ENCODE results near the gene TTLL5.

Gene TTLL5

GRCh38 chr14:75804570-75805275, 143.7 kb downstream of the TTLL5 start:
- no peak for DNase-seq

GRCh38 chr14:75805646-75806045, 144.6 kb downstream of the TTLL5 start:
- DNase-seq, result no peak

- DNase-seq, result no peak
Measured at GRCh38 chr14:75806352-75806832, 145.3 kb downstream of the TTLL5 start.

GRCh38 chr14:75807667-75808360, 146.8 kb downstream of the TTLL5 start:
- DNase-seq, result no peak

GRCh38 chr14:75811136-75811829, 150.2 kb downstream of the TTLL5 start:
- no peak for DNase-seq

GRCh38 chr14:75811872-75812499, 150.9 kb downstream of the TTLL5 start:
- DNase-seq, result no peak

- no peak for DNase-seq
Measured at GRCh38 chr14:75812622-75813021, 151.6 kb downstream of the TTLL5 start.

GRCh38 chr14:75820761-75821160, 159.7 kb downstream of the TTLL5 start:
- no peak for DNase-seq

GRCh38 chr14:75821831-75822521, 160.9 kb downstream of the TTLL5 start:
- DNase-seq, result no peak

GRCh38 chr14:75822522-75823141, 161.6 kb downstream of the TTLL5 start:
- DNase-seq, result no peak

- DNase-seq, result no peak
Measured at GRCh38 chr14:75823334-75823733, 162.3 kb downstream of the TTLL5 start.

- DNase-seq, result no peak
Measured at GRCh38 chr14:75824318-75824717, 163.3 kb downstream of the TTLL5 start.

- DNase-seq, result no peak
Measured at GRCh38 chr14:75825147-75825592, 164.1 kb downstream of the TTLL5 start.

- no peak for DNase-seq
Measured at GRCh38 chr14:75826599-75826998, 165.6 kb downstream of the TTLL5 start.

GRCh38 chr14:75827331-75827730, 166.3 kb downstream of the TTLL5 start:
- DNase-seq, result no peak

- DNase-seq, result no peak
Measured at GRCh38 chr14:75829316-75829715, 168.3 kb downstream of the TTLL5 start.

- DNase-seq, result no peak
Measured at GRCh38 chr14:75831455-75831854, 170.4 kb downstream of the TTLL5 start.

GRCh38 chr14:75831952-75832351, 170.9 kb downstream of the TTLL5 start:
- DNase-seq, result no peak

- no peak for DNase-seq
Measured at GRCh38 chr14:75832621-75833297, 171.7 kb downstream of the TTLL5 start.

- no peak for DNase-seq
Measured at GRCh38 chr14:75833326-75834020, 172.4 kb downstream of the TTLL5 start.
